Right atrium auricular region (tissue), 2 donors: ENCODE results near the gene SKAP1. TPM values are rescaled to one million over a fixed set of nuclear protein-coding genes. Genes with fewer than 3 reads are reported as not detected.

Experiments
- DNase-seq: peaks from one replicate; pipeline ENCODE4 v3.0.0-alpha.2; 2019; ENCODE audit warnings: low spot score
- H3K27ac ChIP-seq, 2 donors: fragments of 200-600 bp; sonication (generic); 1 replicate in 1 of 2; 2 replicates in 1 of 2; pipeline ENCODE4 v1.5.1; 2016 to 2019
- H3K27me3 ChIP-seq, 2 donors: fragments of 200-600 bp; sonication (generic); one replicate each; pipeline versions ENCODE4 v1.5.1 to v1.6.0; 2017 to 2019
- H3K36me3 ChIP-seq: fragments of 200-600 bp; sonication (generic); one replicate; pipeline ENCODE4 v1.5.1; 2016
- H3K4me1 ChIP-seq, 2 donors: fragments of 200-600 bp; sonication (generic); one replicate each; pipeline versions ENCODE4 v1.5.1 to v1.6.0; 2017 to 2019
- H3K4me3 ChIP-seq, 2 donors: fragments of 200-600 bp; sonication (generic); 1 replicate in 1 of 2; 2 replicates in 1 of 2; pipeline ENCODE4 v1.5.1; 2017 to 2019; ENCODE audit warnings: mild to moderate bottlenecking in 1 of 2, moderate library complexity in 1 of 2
- H3K9me3 ChIP-seq, 2 donors: fragments of 200-600 bp; sonication (generic); one replicate each; pipeline ENCODE4 v1.5.1; 2019
- total RNA-seq, 2 donors: library from RNA; depleted of rRNA; stranded (reverse); fragments of >200 nt; gene quantifications; one replicate each; pipeline ENCODE4 v1.1.0, GENCODE V29; 2016
- TF ChIP-seq, protein P1 (sequence below), 2 donors: fragments of 200-600 bp; sonication (generic); IDR thresholded peaks; one replicate each; pipeline ENCODE4 v1.5.1; 2019; ENCODE audit warnings: antibody characterized with exemption in 2 of 2

SKAP1 gene
- total RNA-seq, 2 donors from 2014 or later = not detected

GRCh38 chr17:48150597-48151001 is 279.4 kb downstream of the SKAP1 start:
- Histone ChIP-seq H3K36me3 (no peaks in the 10 kb centered on the region), H3K4me1 (no peaks in the 10 kb centered on the region), H3K27me3 (peaks cover 0 to 4% of the 10 kb centered on the region in 2 donors), H3K4me3 (no peak overlapping the region), H3K27ac (no peak overlapping the region), H3K9me3 (no peaks in the 10 kb centered on the region)
- TF ChIP-seq, protein P1, sequence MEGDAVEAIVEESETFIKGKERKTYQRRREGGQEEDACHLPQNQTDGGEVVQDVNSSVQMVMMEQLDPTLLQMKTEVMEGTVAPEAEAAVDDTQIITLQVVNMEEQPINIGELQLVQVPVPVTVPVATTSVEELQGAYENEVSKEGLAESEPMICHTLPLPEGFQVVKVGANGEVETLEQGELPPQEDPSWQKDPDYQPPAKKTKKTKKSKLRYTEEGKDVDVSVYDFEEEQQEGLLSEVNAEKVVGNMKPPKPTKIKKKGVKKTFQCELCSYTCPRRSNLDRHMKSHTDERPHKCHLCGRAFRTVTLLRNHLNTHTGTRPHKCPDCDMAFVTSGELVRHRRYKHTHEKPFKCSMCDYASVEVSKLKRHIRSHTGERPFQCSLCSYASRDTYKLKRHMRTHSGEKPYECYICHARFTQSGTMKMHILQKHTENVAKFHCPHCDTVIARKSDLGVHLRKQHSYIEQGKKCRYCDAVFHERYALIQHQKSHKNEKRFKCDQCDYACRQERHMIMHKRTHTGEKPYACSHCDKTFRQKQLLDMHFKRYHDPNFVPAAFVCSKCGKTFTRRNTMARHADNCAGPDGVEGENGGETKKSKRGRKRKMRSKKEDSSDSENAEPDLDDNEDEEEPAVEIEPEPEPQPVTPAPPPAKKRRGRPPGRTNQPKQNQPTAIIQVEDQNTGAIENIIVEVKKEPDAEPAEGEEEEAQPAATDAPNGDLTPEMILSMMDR (IDR thresholded peaks at IDR 0.05) = no peak
- DNase-seq = no peak

GRCh38 chr17:48149787-48150463 is 280.1 kb downstream of the SKAP1 start:
- Histone ChIP-seq H3K4me3 (no peak overlapping the region), H3K9me3 (no peaks in the 10 kb centered on the region), H3K4me1 (no peaks in the 10 kb centered on the region), H3K27me3 (peaks cover 0 to 4% of the 10 kb centered on the region in 2 donors), H3K27ac (no peak overlapping the region), H3K36me3 (no peaks in the 10 kb centered on the region)
- DNase-seq = no peak
- TF ChIP-seq, protein P1 (IDR thresholded peaks at IDR 0.05) = no peak

GRCh38 chr17:48148854-48149786 is 280.9 kb downstream of the SKAP1 start:
- H3K36me3 ChIP-seq = no peaks in the 10 kb centered on the region
- H3K27ac ChIP-seq = no peak overlapping the region
- H3K27me3 ChIP-seq = peaks cover 0 to 4% of the 10 kb centered on the region in 2 donors
- no peaks in the 10 kb centered on the region for H3K9me3 ChIP-seq
- TF ChIP-seq, protein P1 (IDR thresholded peaks at IDR 0.05) = no peak
- no peak overlapping the region for H3K4me3 ChIP-seq
- H3K4me1 ChIP-seq = no peaks in the 10 kb centered on the region
- DNase-seq = no peak

GRCh38 chr17:48148029-48148770 is 281.8 kb downstream of the SKAP1 start:
- Histone ChIP-seq H3K27ac (no peak overlapping the region), H3K36me3 (no peaks in the 10 kb centered on the region), H3K9me3 (no peaks in the 10 kb centered on the region), H3K4me3 (no peak overlapping the region), H3K27me3 (peaks cover 0 to 4% of the 10 kb centered on the region in 2 donors), H3K4me1 (no peaks in the 10 kb centered on the region)
- TF ChIP-seq, protein P1 (IDR thresholded peaks at IDR 0.05) = no peak
- no peak for DNase-seq

DNA sequence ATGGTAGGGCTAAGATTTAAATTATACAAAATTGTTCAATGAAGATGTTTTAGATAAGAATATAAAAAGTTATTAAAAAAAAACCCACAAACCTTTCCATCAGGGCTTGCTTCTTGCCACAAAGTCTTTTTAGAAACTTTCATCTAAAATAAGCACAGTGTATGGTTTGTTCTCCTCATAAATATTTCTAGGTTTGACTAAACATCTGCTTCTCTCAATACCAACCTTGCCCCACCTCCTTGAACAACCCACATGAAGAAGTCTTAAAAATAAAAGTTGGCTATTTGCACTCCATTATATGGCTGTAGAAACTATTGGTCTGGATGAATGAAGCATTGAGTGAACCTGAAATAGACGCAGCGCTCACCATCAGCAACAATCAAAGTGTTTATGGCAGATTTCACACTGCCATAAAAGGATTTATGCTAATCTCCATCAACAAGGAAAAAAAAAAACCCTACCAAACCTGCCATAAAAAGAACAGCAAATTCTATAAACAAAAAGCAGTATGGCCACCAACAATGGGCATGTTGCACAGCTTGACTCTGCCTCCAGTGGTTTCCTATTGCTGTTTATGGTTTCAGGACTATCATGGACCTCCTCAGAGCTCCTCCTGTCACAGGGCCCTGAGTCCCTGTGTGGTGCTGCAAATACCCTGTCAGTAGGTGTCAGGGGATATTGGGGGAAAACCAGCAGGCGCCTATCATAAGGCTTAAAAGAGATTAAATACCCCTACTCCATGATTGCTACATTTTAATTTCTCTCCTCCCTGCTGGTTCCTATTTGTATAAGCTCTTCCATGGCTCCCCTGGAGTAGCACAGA is 284.8 kb downstream of the SKAP1 start:
- H3K36me3 ChIP-seq = no peaks in the 10 kb centered on the region
- H3K27ac ChIP-seq = no peak overlapping the region
- H3K4me3 ChIP-seq = no peak overlapping the region
- no peak for DNase-seq
- H3K27me3 ChIP-seq = no peaks in the 10 kb centered on the region
- no peaks in the 10 kb centered on the region for H3K9me3 ChIP-seq
- TF ChIP-seq, protein P1 (IDR thresholded peaks at IDR 0.05) = no peak
- no peaks in the 10 kb centered on the region for H3K4me1 ChIP-seq
